Prostate gland (tissue), 2 donors: ENCODE measurements around the gene GRID2.

Source experiments
- CTCF ChIP-seq, 4 experiments: fragments of 200-600 bp in 2 of 4; fragments of 450-650 bp in 2 of 4; sonication (generic) in 2 of 4; IDR thresholded peaks; 1 replicate in 3 of 4; 2 replicates in 1 of 4; pipeline ENCODE4 v1.5.1; 2016 to 2019; ENCODE audit warnings: antibody characterized with exemption in 4 of 4, mild to moderate bottlenecking in 2 of 4, moderate library complexity in 2 of 4
- POLR2A ChIP-seq: fragments of 450-650 bp; IDR thresholded peaks from one replicate; pipeline ENCODE4 v1.6.1; 2016; ENCODE audit warnings: antibody characterized with exemption, mild to moderate bottlenecking

DNA sequence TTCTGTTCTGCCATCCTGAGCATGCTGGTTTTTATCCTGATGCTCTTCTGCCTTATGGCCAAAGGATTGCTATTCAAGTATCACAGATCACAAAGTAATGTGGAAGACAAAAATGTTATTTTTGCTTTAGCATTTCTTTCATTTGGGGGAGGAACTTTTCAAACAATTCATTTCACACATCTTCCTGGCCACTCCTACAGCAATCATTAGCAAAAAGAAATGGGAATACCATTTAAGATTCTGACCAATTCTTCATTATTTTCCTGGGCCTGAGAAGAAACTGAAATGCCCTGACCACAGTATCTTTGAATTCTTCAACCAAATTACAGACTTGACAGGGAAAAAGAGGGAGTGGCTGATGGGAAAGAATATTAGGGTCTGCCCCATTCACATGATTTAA lies 38.0 kb upstream of the GRID2 start:
- no peak for TF ChIP-seq CTCF (IDR thresholded peaks at IDR 0.05)
- TF ChIP-seq POLR2A = no peak
